ENCODE results near the gene PERM1. TPM values are rescaled to one million over a fixed set of nuclear protein-coding genes. Genes with fewer than 3 reads are reported as not detected.

PERM1 gene
- total and polyA plus RNA-seq, 9 of the 15 experiments (the other 6 are each of a cell fraction or from before 2014, with no cell fraction given), result not detected

DNA sequence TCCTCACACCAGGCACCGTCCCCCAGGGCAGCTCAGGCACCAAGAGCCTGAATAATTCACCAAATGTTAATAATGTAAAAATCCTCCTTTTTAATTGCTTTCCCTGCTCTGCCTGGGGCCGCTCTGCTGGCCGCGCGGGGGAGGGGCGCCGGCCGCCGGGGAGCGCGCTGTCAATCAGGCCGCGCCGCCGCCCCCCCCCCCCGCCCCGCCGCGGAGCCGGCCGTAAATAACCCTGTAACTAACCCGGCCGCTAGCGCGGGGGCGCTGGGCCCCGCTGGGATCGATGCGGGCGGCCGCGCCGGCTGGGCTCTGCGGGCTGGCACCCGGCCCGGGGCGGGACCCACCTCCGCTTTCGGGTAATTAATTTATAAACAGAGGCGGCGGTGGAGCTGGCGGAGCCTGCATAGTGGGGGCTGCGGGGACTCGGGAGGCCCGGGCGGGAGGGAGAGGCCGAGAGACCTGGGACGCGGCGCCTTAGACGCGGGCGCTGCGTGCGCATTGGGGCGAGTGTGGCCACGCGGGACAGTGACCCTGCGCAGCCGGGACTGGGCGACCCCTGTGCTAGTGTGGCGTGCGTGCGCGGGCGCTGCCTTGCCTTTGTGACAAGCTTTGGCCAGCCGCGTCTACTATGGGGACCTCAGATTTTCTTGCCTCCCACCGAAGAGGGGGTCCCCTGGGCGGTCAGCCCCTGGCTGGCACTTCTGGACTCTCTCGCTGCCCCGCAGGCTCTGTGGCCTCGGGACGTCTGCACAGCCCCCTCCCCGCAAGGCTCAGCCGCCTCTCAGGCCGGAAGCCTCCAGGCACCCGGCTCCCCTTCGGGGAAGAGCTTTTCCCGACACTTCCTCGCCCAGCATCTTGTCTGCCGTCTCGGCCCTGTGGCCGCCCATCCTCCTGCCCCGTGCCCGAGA is 41.5 kb downstream of the PERM1 start:
- Histone ChIP-seq H3K79me2 (ENCODE audit: control insufficient read depth, insufficient read depth, low read length) (no peaks in the 10 kb centered on the region), H3K9me3 (replicated peaks; ENCODE audit: control insufficient read depth, insufficient read depth, low read depth, low read length) (no peaks in the 10 kb centered on the region), H3K27me3 (ENCODE audit: control insufficient read depth in 2 of 2, insufficient read depth in 2 of 2, low read length in 2 of 2) (peaks cover 6 to 14% of the 10 kb centered on the region in 2 experiments; a peak in 4 of 5 replicates), H4K20me1 (replicated peaks; ENCODE audit: control insufficient read depth, insufficient read depth, low read length) (peaks cover 22% of the 10 kb centered on the region; the same call in 1 of the 2 replicates), H3K27ac (ENCODE audit: extremely low read depth, low read depth, low read length) (no peak overlapping the region), H3K36me3 (ENCODE audit: control insufficient read depth, insufficient read depth, low read length) (peaks cover 18% of the 10 kb centered on the region; the same call in 2 of the 3 replicates), H3K9ac (ENCODE audit: insufficient read depth in 1 of 2, low read depth in 2 of 2, low read length in 2 of 2) (peak overlapping the region in 1 of 2 experiments; percentile 88; a peak in 3 of 4 replicates), H3K9me1 (ENCODE audit: control insufficient read depth, insufficient read depth, low read length) (no peaks in the 10 kb centered on the region), H3K4me2 (ENCODE audit: insufficient read depth, low read length) (peak overlapping the region; percentile 65), H2AFZ (ENCODE audit: low read depth, low read length) (peak overlapping the region; percentile 72), H3K4me1 (replicated peaks in 1 of 2; ENCODE audit: control insufficient read depth in 2 of 2, insufficient read depth in 2 of 2, low read length in 2 of 2) (peaks cover 28 to 98% of the 10 kb centered on the region in 2 experiments), H3K4me3 (peak overlapping the region; percentile 31)
- FAIRE-seq (peak; percentile 56), ATAC-seq (peak; percentile 62), DNase-seq (ENCODE audit: extremely low read depth in 1 of 4, low spot score in 3 of 4) (peak; percentile 87 to 96 (median 88))
- intact Hi-C loops (cut with micrococcal nuclease) (no loop called here), in situ Hi-C loops (cut with MboI) (no loop called here)
- BruUV-seq (replicated peaks), result no TSS peak
- CTCF ChIA-PET (ENCODE audit: low intra/inter-chr PET ratio), result no interaction called here
- POLR2A ChIA-PET, result interaction anchor here (0.7 to 2.1 kb wide), 7 partner anchors 9 to 29 kb away, joined by 3 to 11 read pairs (median 3); no protein-coding TSS in a partner anchor
- 1% methylated on average over 66 of the region's 86 CpGs for WGBS (ENCODE audit: insufficient coverage, low coverage, missing lambda C conversion rate)
- TF ChIP-seq, protein P1, sequence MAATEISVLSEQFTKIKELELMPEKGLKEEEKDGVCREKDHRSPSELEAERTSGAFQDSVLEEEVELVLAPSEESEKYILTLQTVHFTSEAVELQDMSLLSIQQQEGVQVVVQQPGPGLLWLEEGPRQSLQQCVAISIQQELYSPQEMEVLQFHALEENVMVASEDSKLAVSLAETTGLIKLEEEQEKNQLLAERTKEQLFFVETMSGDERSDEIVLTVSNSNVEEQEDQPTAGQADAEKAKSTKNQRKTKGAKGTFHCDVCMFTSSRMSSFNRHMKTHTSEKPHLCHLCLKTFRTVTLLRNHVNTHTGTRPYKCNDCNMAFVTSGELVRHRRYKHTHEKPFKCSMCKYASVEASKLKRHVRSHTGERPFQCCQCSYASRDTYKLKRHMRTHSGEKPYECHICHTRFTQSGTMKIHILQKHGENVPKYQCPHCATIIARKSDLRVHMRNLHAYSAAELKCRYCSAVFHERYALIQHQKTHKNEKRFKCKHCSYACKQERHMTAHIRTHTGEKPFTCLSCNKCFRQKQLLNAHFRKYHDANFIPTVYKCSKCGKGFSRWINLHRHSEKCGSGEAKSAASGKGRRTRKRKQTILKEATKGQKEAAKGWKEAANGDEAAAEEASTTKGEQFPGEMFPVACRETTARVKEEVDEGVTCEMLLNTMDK (IDR thresholded peaks at IDR 0.05; ENCODE audit: borderline replicate concordance, insufficient read depth, low read depth, low read length, poor library complexity, severe bottlenecking), result peak; percentile 35
- peak; percentile 95 for TF ChIP-seq SAFB (IDR thresholded peaks at IDR 0.05; ENCODE audit: borderline replicate concordance, low read depth, low read length)
- TF ChIP-seq, protein P2, sequence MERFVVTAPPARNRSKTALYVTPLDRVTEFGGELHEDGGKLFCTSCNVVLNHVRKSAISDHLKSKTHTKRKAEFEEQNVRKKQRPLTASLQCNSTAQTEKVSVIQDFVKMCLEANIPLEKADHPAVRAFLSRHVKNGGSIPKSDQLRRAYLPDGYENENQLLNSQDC (CRISPR knock-in tag; IDR thresholded peaks at IDR 0.05), result peak; percentile 44; the same call in 1 of the 2 replicates
- TF ChIP-seq, protein P3, sequence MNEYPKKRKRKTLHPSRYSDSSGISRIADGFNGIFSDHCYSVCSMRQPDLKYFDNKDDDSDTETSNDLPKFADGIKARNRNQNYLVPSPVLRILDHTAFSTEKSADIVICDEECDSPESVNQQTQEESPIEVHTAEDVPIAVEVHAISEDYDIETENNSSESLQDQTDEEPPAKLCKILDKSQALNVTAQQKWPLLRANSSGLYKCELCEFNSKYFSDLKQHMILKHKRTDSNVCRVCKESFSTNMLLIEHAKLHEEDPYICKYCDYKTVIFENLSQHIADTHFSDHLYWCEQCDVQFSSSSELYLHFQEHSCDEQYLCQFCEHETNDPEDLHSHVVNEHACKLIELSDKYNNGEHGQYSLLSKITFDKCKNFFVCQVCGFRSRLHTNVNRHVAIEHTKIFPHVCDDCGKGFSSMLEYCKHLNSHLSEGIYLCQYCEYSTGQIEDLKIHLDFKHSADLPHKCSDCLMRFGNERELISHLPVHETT (CRISPR knock-in tag; conservative IDR thresholded peaks at IDR 0.05 in 1 of 2, IDR thresholded peaks at IDR 0.05 in 1 of 2), result peak in 1 of 2 experiments; percentile 64; a peak in 1 of 4 replicates
- TF ChIP-seq PHF8 (IDR thresholded peaks at IDR 0.05; ENCODE audit: borderline replicate concordance, low read length), result peak; percentile 37; the same call in 1 of the 2 replicates
- peak; percentile 88 for TF ChIP-seq SMAD4 (CRISPR knock-in tag; conservative IDR thresholded peaks at IDR 0.05)
- TF ChIP-seq CREM (IDR thresholded peaks at IDR 0.05; ENCODE audit: low read depth), result peak; percentile 15; the same call in 1 of the 2 replicates
- TF ChIP-seq ZNF224 (CRISPR knock-in tag; IDR thresholded peaks at IDR 0.05), result no peak
- TF ChIP-seq NRF1 (conservative IDR thresholded peaks at IDR 0.05 in 1 of 2, IDR thresholded peaks at IDR 0.05 in 1 of 2), result peak; percentile 79 to 82
- TF ChIP-seq RBM39 (optimal IDR thresholded peaks at IDR 0.05; ENCODE audit: low read depth, low read length), result no peak
- peak; percentile 13; the same call in 1 of the 2 replicates for TF ChIP-seq RBFOX2 (IDR thresholded peaks at IDR 0.05; ENCODE audit: low read depth, low read length)
- TF ChIP-seq, protein P4, sequence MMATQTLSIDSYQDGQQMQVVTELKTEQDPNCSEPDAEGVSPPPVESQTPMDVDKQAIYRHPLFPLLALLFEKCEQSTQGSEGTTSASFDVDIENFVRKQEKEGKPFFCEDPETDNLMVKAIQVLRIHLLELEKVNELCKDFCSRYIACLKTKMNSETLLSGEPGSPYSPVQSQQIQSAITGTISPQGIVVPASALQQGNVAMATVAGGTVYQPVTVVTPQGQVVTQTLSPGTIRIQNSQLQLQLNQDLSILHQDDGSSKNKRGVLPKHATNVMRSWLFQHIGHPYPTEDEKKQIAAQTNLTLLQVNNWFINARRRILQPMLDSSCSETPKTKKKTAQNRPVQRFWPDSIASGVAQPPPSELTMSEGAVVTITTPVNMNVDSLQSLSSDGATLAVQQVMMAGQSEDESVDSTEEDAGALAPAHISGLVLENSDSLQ (IDR thresholded peaks at IDR 0.05), result peak; percentile 91
- TF ChIP-seq CCNT2 (IDR thresholded peaks at IDR 0.05; ENCODE audit: borderline replicate concordance, extremely low read depth, insufficient read length, low read depth, low read length), result peak; percentile 90
- TF ChIP-seq MAFK (IDR thresholded peaks at IDR 0.05; ENCODE audit: low read length), result no peak
- peak; percentile 89 for TF ChIP-seq CXXC5 (CRISPR knock-in tag; IDR thresholded peaks at IDR 0.05)

Measured in K562 (cell line).